Stimulated activated CD4-positive, alpha-beta T cell treated with anti-CD3 and anti-CD28 coated beads, TNF-alpha, amount 100 ng/mL, for 48 hours (primary cell): ENCODE measurements around the gene TLR1.

Experiments used
- DNase-seq, 3 donors: peaks; one replicate each; pipeline ENCODE4 v3.0.0-alpha.2; 2020; ENCODE audit warnings: low read depth in 3 of 3

The TLR1 gene, protein sequence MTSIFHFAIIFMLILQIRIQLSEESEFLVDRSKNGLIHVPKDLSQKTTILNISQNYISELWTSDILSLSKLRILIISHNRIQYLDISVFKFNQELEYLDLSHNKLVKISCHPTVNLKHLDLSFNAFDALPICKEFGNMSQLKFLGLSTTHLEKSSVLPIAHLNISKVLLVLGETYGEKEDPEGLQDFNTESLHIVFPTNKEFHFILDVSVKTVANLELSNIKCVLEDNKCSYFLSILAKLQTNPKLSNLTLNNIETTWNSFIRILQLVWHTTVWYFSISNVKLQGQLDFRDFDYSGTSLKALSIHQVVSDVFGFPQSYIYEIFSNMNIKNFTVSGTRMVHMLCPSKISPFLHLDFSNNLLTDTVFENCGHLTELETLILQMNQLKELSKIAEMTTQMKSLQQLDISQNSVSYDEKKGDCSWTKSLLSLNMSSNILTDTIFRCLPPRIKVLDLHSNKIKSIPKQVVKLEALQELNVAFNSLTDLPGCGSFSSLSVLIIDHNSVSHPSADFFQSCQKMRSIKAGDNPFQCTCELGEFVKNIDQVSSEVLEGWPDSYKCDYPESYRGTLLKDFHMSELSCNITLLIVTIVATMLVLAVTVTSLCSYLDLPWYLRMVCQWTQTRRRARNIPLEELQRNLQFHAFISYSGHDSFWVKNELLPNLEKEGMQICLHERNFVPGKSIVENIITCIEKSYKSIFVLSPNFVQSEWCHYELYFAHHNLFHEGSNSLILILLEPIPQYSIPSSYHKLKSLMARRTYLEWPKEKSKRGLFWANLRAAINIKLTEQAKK

DNA sequence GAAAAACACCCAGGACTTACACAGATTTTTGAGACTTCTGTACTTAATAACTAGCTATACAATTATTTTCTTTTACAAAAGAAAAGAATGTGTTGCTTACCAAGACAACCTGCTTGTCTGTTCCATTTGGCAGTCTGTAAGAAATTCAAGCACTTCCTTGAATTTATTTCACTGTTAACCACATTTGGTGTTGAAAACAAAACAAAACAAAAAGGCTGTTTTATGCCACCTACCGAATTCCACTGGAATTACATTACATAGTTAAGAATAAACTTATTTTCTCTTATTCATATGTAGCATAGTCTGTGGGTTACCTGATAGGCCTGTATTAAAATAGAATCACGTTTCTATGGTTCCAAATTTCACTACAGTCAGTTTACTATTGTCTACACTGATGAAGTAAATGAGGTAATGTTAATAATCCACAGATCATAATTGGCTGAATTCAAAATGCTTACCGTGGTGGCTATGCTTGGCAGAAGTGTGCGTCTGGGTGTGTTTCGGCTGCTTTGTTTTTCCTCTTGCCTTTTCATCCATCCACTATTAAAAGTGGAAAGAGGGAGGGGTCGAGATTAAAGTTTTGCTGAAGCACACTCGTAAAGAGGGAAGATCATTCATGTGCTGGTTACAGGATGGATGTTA is at the start of gene TLR1:
Gene TLR1, minus strand, starts transcription at position 138 of the 642 bp plus-strand sequence. CDS start 5,960 bp downstream, outside the sequence.
- no peak for DNase-seq

DNA sequence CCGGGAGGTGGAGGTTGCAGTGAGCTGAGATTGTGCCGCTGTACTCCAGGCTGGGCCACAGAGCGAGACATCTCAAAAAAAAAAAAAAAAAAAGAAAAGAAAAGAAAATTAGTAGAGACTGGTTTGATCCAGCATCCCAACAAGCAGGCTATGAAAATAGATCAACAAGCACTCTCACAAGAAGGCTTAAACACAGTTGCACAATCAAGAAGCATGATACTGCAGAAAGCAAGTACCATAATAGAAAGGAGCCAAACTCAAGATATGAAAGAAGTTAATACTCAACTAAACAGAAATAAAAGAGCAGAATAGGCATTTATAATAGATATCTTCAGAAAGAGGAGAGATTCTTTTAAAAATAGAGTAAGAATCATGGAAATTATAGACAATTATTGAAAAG is 41.4 kb upstream of the TLR1 start:
- DNase-seq: no peak

DNA sequence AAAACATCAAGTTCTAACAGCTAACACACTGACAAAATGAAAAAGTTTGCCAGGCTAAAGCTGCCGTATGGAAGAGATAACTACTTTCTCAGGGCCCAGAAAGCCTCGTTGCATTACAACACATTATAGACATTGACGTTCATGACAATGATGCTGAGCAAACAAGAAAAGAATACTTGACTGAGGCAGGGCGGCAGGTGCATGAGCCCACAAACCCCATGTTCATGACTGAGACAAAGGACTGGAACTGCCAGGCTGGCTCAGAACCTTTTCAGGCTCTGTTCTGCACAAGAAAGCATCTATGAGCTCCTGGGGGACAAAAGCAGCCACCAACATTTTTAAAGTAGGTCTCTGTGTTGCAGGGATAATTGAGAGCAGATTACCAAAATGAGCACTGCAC is 38.4 kb upstream of the TLR1 start:
- DNase-seq: no peak

DNA sequence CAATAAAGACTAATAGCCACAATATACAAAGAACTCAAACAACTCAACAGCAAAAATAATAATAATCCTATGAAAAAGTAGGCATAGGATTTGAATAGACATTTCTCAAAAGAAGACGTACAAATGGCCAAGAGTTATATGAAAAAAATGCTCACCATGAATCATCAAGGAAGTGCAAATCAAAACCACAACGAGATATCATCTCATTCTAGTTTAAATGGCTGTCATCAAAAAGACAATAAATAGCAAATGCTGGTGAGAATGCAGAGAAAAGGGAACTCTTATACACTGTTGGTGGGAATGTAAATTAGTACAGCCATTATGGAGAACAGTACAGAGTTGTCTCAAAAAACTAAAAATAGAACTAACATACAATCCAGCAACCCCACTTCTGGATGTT is 33.3 kb upstream of the TLR1 start:
- DNase-seq: no peak

DNA sequence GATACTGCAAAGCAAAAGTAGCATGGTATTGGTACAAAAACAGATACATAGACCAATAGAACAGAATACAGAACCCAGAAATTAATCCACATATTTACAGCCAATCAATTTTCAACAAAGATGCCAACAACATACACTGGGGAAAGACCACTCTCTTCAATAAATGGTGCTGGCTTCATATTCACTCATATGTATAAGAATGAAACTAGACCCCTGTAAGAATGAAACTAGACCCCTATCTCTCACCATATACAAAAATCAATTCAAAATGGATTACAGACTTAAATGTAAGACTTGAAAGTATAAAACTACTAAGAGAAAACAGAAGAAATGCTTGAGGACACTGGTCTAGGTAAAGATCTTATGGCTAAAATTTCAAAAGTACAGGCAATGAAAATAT is 32.7 kb upstream of the TLR1 start:
- DNase-seq: no peak

DNA sequence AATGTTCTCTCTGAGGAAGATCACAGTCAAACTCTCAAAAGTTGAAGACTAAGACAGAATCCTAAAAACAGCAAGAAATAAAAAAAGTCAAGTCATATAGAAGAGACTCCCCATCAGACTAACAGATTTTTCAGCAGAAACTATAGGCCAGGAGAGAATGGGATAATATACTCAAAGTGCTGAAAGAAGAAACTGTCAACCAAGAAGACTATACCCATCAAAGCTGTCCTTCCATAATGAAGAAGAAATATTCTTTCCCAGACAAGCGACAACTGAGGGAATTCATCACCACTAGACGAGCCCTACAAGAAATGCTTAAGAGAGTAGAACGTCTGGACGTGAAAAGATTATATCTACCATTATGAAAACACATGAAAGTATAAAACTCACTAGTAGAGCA is 30.0 kb upstream of the TLR1 start:
- DNase-seq: no peak

DNA sequence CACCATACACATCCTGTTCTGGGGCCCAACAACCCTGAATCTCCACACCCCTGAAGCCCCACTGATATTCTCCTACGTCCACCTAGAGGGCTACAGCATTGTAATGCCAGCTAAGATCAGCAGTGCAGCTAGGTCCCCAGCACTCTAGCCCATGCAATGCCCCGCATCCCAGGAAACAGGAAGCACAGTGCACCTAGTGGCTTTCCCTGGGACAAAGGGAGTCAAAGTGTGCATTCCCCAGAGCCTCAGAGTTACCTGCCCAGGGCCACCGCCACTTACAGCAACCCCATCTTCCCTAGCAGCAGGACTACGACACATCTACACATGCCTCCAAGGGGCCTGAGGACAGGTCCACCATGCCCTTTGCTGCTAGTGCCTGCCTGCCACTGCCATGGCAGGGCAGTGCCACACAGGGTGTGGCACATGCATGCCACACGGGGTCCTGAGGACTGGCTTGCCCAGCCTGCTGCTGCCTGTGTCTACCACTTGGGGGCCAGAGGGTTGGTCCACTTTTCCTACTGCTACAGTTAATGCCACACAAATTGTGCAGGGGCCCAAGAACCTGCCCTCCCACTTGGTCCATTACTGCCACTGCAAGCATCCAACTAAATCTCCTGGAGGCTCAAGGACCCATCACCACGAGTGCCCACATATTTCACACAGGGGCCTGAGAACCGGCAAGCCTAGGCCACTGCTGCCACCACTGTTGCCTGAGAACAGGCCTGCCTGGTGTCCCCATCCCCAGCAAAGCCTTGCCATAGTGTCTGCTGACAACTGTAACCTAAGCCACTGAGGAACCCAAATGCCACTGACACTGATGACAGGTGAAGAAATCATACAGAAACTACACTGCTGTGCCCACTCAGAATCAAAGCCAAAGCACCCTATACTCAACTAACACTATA is 28.3 kb upstream of the TLR1 start:
- no peak for DNase-seq

DNA sequence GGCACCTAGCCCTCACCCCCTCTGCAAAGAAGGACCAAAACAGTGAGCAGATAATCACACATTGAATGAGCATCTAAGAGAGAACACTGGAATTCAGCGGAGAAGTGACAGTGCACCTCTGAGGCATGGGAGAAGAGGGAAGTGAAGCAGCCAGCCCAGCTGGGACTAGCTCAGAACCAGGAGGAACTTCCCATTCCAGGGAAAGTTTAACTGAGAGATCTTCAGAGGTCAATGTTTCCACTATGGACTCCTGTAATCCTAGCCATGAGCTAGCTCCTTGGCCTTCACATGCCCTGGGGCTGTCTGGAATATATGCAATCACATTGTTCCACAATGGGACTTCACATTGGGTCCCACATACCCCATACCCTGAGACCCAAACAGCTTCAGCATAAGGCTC is 27.6 kb upstream of the TLR1 start:
- DNase-seq: no peak

DNA sequence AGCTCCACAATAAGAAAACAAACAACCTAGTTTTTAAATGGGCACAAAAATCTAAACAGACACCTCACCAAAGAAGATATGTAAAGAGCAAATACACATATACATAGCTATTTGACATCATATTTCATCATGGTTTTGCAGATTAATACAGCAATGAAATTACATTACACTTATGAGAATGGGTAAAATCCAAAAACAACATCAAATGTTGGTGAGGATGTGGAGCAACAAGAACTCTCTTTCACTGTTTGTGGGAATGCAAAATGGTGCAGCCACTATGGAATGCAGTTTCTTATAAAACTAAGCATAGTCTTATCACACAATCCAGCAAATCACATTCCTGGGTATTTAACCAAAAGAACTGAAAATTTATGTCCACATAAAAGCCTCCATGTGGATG is 27.1 kb upstream of the TLR1 start:
- DNase-seq: no peak

DNA sequence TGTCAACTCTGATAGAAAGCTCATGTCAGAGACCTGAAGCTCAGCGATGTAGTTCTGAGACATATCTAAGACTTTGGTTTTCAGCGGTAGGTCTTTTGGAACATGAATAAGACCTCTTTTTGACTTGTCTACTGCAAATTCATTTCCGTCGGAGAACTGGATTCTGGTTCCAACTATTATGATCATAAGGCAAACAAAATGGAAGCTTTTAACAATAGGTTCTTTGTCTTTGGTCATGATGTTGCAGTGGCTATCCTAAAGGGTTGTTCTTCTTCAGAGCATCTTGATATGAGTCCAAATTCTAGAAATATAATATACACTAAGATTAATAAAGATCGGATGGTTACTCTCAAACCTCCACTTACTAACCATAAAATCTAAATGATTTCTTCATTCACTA is 24.6 kb upstream of the TLR1 start:
- DNase-seq: no peak

DNA sequence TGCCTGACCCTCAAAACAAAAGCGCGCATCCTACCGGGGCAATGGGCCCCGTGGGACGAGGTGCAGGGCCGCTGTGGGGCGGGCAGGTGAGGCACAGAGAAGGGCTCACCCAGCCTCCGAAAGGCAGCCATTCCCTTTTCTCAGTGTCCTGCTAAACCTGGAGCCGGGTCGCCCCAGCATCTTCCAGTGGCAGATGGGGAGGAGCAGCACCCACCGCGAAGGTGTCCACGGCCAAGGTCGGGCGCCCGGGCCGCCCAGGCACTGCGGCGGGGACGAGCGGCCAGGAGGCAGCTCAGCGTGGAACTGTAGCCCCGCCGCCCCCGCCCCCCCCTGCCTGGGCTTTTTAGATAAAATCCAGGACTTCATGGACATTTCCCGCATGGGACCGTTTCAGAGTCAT is 19.2 kb upstream of the TLR1 start:
- no peak for DNase-seq

DNA sequence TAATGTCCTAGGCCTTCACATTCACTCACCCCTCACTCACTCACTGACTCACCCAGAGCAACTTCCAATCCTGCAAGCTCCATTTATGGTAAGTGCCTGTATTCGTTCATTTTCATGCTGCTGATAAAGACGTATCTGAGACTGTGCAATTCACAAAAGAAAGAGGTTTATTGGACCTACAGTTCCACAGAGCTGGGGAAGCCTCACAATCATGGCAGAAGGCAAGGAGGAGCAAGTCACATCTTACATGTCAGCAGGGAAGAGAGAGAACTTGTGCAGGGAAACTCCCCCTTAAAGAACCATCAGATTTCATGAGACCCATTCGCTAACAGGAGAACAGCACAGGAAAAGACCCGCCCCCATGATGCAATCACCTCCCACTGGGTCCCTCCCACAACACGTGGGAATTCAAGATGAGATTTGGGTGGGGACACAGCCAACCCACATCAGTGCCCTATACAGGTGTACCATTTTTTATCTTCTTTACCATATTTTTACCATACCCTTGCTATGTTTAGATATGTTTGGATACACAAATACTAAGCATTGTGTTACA is 18.2 kb upstream of the TLR1 start:
- DNase-seq: no peak

DNA sequence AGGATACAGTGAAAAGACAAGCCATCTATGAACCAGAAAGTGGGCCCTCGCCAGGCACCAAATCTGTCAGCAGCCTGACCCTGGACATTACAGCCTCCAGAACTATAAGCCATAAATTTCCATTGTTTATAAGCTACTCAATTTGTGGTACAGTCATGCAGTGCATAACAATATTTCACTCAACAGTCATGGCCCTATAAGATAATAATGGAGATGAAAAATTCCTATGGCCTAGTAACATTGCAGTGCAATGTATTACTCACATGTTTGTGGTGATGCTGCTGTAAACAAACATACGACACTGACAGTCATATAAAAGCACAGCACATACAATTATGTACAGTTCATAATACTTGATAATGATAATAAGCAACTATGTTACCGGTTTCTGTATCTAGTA is 17.1 kb upstream of the TLR1 start:
- no peak for DNase-seq

DNA sequence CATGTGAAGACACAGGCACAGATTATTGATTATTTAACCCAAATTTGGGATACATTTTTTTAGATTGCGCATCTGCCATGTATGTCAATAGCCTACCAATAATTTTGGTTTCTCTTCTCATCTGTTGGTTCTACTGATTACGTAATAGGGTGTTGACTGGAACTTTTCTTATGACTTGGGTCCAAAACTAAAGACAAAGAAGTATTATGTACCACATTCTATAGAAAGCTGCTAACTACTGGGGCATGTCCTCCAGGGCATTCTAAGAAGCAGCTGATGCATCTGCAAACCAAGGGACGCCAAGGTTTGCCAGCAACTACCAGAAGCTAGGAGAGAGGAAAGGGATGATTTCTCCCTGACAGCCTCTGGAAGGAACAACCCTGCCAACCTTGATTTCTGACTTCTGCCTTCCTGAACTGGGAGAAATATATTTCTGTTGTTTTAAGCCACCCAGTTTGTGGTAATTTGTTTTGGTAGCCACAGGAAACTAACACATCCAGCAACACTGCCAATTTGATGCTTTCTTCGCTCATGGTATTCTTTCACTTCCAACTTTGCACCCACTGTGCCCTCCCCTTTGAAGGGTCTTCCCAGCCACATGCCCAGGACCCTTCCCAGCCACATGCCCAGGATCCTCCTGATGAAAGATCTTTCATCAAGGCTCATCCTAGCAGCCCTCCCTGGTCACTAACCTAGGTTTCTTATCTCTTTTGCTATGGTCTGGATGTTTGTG is 15.9 kb upstream of the TLR1 start:
- no peak for DNase-seq

DNA sequence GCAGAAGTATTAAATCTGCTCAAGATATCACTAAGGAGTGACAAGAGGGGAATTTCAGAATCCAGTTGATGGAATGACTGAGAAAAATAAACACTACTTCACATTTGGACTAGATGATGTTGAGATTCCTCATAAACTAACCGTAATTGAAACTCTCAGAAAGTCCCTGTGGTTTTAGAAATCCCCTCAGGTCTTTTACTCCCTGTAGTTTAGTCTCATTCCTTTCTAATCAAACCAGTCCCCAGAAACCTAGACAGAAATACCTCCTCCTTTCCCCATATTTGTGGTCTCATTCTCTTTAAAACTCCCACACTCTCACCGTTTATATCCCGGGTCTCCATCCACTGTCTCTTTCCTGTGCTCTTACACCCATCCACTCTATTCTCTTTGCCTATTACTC is 15.0 kb upstream of the TLR1 start:
- no peak for DNase-seq

DNA sequence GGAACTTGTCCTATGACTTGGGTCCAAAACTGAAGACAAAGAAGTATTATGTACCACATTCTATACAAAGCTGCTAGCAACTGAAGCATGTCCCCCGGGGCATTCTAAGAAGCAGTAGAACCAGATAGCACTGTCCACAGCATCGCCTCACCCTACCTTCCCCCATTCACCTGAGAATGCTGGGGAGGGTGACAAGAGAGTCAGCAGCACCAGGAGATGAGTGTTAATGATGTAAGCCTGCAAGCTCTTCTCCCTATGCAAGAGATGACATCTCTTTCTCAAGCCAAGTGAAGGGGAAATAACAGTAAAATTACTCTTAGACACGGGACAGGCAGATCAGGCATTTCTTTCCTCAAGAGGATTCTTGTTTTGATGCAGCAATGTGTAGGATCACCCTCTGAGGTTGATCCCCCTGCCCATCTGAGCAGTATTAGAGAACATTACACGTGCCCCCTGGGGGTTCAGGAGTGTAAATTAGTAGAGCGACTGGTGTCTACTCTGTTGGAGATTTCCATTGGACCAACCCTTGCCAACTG is 13.9 kb upstream of the TLR1 start:
- DNase-seq: no peak

DNA sequence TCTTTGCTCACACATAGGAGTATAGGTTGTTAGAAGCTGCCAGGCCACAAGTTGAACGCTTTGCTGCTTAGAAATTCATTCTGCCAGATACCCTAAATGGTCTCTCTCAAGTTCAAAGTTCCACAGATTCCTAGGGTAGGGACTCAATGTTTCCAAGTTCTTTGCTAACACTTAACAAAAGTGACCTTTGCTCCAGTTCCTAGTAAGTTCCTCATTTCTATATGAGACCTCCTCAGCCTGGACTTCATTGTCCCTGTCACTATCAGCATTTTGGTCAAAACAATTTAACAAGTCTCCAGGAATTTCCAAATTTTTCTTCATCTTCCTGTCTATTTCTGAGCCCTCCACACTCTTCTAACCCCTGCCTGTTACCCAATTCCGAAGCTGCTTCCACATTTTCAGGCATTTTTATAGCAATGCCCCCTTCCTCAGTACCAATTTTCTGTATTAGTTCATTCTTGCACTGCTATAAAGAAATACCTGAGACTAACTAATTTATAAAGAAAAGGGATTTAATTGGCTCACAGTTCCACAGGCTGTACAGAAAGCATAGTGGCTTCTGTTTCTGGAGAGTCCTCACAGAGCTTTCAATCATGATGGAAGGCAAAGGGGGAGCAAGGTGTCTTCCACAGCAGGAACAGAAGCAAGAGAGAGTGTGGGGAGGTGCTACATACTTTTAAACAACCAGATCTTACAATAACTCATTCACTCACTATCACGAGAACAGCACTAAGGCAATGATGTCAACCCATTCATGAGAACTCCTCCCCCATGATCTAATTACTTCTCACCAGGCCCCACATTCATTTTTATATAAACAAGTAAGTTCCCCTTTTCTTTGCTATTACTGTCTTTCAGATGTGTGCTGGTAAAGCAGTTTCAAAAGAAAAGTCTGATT is 11.5 kb upstream of the TLR1 start:
- no peak for DNase-seq

DNA sequence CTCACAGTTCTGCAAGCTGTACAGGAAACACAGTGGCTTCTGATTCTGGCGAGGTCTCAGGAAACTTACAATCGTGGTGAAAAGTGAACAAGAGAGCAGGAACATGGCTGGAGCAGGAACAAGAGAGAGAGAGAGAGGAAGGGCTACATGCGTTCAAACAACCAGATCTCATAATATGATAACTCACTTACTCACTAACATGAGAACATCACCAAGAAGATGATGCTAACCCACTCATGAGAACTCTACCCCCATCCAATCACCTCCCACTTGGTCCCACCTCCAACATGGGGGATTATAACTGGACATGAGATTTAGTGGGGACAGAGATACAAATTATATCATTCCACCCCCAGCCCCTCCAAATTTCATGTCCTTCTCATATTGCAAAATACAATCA is 9.8 kb upstream of the TLR1 start:
- DNase-seq: no peak

DNA sequence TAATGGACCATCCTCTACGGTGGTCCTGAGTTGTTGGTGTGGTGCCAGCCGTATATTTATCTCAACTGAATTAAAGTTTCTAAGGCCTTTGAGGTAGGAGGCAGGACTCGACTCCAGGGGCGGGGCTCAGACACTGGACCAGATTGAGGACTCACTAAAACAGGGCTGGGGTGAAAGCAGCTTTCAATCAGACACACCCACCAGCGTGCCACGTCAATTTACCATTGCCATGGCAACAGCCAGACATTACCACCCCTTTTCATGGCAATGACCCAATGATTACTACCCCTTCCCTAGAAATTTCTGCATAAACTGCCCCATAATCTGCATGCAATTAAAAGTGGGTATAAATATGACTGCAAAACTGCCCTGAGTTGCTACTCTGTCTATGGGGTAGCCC is 6.7 kb upstream of the TLR1 start:
- DNase-seq: no peak
